Stimulated activated naive B cell treated with anti-CD40 and anti-IgM and Interleukin-4, amounts not matched to agents 10 μg/mL and 1 μg/mL and 100 μg/mL, for 72 hours (primary cell): ENCODE measurements around the gene DHRS3.
A peak's percentile ranks its signal among the peaks of the same experiment; 100 is the strongest.

Source experiments
- ATAC-seq, 2 donors: fragments of 150-1000 bp; cut with Tn5 transposase; replicated peaks; 2 replicates each; pipeline ENCODE4 v1.10.0; 2021; ENCODE audit warnings: moderate library complexity in 1 of 2
- DNase-seq: peaks from one replicate; pipeline ENCODE4 v3.0.0; 2021
- H3K27ac Mint-ChIP-seq: one replicate; pipeline ENCODE4 v1.8.0; 2022; ENCODE audit warnings: mild to moderate bottlenecking, mixed read lengths
- H3K27me3 Mint-ChIP-seq, 2 donors: one replicate each; pipeline ENCODE4 v1.8.0; 2022; ENCODE audit warnings: mixed read lengths in 2 of 2
- H3K36me3 Mint-ChIP-seq, 2 donors: one replicate each; pipeline ENCODE4 v1.8.0; 2022; ENCODE audit warnings: mixed read lengths in 2 of 2, mild to moderate bottlenecking in 1 of 2
- H3K4me1 Mint-ChIP-seq, 2 donors: one replicate each; pipeline ENCODE4 v1.8.0; 2022; ENCODE audit warnings: mixed read lengths in 2 of 2, mild to moderate bottlenecking in 1 of 2
- H3K4me3 Mint-ChIP-seq, 2 donors: one replicate each; pipeline ENCODE4 v1.8.0; 2022; ENCODE audit warnings: mild to moderate bottlenecking in 2 of 2, mixed read lengths in 2 of 2, moderate library complexity in 1 of 2
- H3K9me3 Mint-ChIP-seq, 2 donors: one replicate each; pipeline ENCODE4 v1.8.0; 2022; ENCODE audit warnings: mixed read lengths in 2 of 2, mild to moderate bottlenecking in 1 of 2

DHRS3 gene

DNA sequence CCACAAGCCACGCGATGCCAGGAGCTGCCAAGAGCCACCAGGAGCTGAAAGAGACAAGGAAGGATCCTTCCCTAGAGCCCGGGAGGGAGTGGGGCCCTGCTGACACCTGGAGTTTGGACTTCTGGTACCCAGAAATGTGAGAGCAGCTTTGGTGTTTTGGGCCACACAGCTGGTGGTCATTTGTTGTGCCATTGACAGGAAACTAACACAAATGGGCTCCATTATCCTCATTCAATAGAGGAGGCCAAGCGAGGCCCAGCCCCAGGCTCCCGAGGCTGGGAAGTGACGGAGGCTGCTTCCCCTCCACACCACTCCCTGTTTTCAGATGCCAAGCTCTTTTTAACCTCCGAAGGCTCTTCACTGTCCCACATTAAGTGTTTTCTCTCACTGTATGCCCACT lies 25.5 kb downstream of the DHRS3 start:
- Mint-ChIP-seq H3K36me3 (peaks cover 42 to 66% of the 10 kb centered on the region in 2 donors), H3K9me3 (no peaks in the 10 kb centered on the region), H3K4me3 (no peak overlapping the region), H3K4me1 (peaks cover 24 to 28% of the 10 kb centered on the region in 2 donors), H3K27me3 (peaks cover 10 to 14% of the 10 kb centered on the region in 2 donors), H3K27ac (no peak overlapping the region)
- DNase-seq, result no peak
- ATAC-seq, result no peak

DNA sequence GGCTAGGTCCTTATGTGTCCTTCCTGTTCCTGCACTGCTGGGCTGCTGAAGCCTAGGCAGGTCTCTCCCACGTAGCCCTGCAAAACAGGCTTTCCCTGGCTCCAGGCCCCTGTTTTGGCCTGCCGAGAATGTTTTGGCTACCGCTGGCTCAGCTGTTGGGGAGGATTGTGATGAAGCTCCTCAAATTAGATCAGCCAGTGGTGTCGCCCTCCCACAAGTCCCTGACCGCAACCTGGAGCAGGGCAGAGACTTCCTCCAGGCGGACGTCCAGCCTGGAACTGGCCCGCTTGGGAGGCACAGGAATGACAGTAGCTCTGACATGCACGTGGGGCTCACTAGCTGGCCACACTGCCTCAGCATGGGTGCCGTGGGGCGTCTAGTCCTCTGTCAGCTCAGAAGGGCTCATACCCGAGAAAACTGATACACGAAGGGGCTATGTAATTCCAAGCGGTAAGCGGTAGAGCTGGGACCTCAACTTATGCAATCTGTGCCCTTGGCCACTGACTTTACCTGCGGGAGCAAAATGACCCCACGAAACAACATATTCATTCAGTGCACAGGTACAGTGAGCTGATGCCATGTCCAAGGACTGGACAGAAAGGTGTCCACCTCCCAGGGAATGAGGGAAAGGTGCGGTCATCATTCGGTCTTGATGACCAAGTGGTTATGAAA lies 26.6 kb downstream of the DHRS3 start:
- DNase-seq, result no peak
- Mint-ChIP-seq H3K27ac (no peak overlapping the region), H3K4me1 (peaks cover 18 to 23% of the 10 kb centered on the region in 2 donors), H3K4me3 (no peak overlapping the region), H3K36me3 (peaks cover 43 to 62% of the 10 kb centered on the region in 2 donors), H3K27me3 (peaks cover 10 to 14% of the 10 kb centered on the region in 2 donors), H3K9me3 (no peaks in the 10 kb centered on the region)
- ATAC-seq, result no peak

DNA sequence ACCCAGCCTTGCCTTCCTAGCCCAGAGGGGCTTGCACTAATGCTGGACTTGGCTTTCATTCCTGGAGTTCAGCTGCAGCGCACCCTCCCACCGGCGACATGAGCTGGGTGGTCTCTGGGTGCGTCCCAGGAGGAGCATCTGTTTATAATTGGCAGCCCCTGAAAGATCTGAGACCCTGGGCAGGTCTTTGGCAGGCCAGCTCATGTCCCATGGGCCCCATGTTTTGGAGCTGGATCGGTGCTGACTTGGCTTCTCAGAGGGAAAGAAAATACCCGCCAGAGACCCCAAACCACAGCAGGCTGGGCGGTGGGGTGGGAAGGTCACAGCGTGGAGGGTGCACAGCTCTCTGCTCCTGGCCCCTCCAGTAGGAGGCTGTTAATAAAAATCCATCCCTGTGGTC lies 29.3 kb downstream of the DHRS3 start:
- Mint-ChIP-seq H3K4me3 (no peak overlapping the region), H3K9me3 (peaks cover under 1 to 2% of the 10 kb centered on the region in 2 donors)

DNA sequence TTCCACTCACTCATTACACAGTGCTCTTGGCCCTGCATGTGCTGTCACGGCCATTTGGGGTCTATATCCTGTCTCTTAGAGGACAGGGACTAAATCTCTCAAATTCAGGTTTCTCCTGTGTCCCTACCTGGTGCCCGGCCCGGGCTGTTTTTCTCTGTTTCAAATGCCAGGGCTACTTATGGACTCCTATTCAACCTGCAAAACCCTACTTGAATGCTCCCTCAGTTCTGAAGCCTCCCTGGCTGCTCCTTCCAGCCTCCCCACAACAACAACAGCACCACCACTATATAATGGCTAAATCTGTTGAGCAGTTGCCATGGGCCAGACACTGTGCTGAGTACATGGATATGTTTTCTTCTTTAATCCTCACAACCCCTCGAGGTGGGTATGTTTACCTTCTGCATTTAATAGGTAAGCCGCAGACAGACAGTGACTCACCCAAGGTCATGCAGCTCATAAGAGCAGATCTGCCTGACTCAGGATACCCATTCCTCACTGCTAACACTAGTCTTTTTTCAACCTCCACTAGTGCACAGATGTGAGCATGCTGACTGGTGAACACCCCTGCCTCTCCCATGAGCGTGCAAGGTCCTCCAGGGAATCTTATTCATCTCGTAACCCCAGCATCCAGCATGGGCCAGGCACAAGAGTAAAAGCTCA lies 29.9 kb downstream of the DHRS3 start:
- H3K9me3 Mint-ChIP-seq, result peaks cover 3 to 5% of the 10 kb centered on the region in 2 donors
- H3K27ac Mint-ChIP-seq, result no peak overlapping the region
- H3K27me3 Mint-ChIP-seq, result peaks cover 0 to 4% of the 10 kb centered on the region in 2 donors
- ATAC-seq (no peak), DNase-seq (no peak)
- peaks cover 4 to 6% of the 10 kb centered on the region in 2 donors for H3K4me1 Mint-ChIP-seq
- H3K36me3 Mint-ChIP-seq, result peaks cover 39 to 54% of the 10 kb centered on the region in 2 donors
- H3K4me3 Mint-ChIP-seq, result no peak overlapping the region

More for the DNA sequence above, 29.3 kb downstream of the DHRS3 start:
- DNase-seq, result no peak
- peaks cover under 1 to 5% of the 10 kb centered on the region in 2 donors for H3K27me3 Mint-ChIP-seq
- ATAC-seq, result no peak
- peaks cover 4 to 6% of the 10 kb centered on the region in 2 donors for H3K4me1 Mint-ChIP-seq
- peaks cover 39 to 53% of the 10 kb centered on the region in 2 donors for H3K36me3 Mint-ChIP-seq
- no peak overlapping the region for H3K27ac Mint-ChIP-seq

DNA sequence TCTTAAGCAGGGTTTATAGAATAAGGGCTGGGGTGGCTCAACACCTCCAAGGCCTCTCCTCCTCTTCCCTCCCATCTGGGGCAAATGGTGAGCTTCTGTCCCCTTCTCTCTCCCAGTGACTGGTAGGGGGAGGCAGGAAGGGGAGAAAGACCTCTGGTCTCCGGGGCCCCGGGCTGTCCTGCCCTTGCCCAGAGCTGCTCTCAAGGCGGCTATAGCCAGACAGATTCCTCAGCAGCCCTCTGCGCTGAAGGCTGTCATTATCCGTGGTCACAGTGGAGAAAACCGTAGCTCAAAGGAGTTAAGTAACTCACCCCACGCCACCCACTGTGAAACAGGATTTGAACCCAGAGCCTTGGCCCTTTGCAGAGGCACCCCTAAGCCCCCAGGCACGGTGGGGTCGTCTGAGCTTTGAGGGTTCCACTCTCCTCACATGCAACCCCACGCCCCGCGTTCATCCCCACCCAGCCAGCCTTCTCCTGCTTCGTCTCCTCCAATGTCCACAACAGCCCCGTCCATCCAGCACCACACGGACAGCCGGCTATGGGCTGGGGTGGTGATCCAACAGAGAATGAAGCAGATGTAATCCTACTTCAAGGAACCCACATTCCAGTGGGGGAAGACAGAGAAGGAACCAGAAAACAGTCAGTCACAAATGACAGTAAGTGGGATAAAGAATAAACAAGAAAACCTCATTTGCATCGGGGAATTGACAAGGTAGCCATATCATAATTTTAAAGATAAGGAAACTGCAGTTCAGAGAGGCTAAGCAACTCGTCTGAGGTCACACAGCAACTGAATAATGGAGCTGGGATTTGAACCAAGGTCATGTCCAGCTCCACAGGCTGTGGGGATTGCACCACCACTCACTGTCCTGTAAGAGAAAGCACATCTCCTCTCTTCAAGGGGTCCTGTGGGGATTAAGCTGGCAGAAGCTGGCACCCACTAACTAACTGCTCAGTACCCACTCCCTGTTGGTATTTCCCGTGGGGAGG lies 31.8 kb downstream of the DHRS3 start:
- Mint-ChIP-seq H3K4me3 (no peak overlapping the region), H3K27me3 (no peaks in the 10 kb centered on the region), H3K36me3 (peaks cover 44 to 51% of the 10 kb centered on the region in 2 donors), H3K27ac (no peak overlapping the region), H3K4me1 (peaks cover 2 to 6% of the 10 kb centered on the region in 2 donors), H3K9me3 (peaks cover 3 to 5% of the 10 kb centered on the region in 2 donors)
- ATAC-seq (no peak), DNase-seq (no peak)

DNA sequence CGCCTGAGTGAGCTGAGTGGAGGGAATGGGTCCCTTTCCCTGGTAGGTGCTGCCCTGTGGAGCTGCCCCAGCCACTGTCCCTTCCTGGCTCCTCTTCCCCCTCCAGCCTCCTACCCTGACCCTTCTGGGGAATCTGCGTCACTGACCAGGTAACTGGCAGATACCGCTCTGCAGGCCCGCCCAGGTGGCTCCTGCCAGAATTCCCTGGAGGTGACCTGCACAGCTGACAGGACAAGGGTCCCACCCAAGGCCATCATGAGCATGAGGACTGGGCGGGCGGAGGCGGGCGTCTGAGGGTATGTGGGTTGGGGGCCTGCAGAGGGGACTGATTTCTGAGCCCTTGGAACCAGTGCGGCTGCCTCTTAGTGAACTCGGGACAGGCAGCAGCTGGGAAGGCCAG lies 32.5 kb downstream of the DHRS3 start:
- H3K27me3 Mint-ChIP-seq, result no peaks in the 10 kb centered on the region
- peaks cover 2 to 6% of the 10 kb centered on the region in 2 donors for H3K4me1 Mint-ChIP-seq
- no peak overlapping the region for H3K4me3 Mint-ChIP-seq
- no peak overlapping the region for H3K27ac Mint-ChIP-seq
- DNase-seq (no peak), ATAC-seq (no peak)
- peaks cover 40 to 45% of the 10 kb centered on the region in 2 donors for H3K36me3 Mint-ChIP-seq
- peaks cover 3 to 5% of the 10 kb centered on the region in 2 donors for H3K9me3 Mint-ChIP-seq

DNA sequence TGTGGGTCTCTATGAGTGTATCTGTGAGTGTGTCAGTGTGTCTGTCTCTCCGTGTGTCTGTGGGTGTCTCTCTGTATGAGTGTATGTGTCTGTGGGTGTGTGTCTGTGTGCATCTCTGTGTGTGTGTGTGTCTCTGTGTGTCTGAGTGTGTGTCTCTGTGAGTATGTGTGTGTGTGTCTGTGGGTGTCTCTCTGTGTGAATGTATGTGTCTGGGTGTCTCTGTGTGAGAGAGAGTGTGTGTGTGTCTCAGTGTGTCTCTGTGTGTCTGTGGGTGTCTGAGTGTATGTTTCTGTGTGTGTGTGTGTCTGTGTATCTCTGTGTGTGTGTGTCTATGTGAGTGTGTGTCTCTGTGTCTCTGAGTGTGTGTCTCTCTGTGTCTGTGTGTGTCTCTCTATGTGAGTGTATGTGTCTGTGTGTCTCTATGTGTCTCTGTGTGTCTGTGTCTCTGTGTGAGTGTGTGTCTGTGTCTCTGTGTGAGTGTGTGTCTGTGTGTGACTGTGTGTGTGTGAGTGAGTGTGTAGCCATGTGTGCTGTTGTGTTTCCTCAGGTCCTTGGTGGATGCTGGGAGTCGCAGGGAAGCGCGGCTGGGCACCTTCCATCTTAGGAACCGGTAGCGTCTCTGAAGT lies 33.0 kb downstream of the DHRS3 start:
- Mint-ChIP-seq H3K27ac (no peak overlapping the region), H3K27me3 (no peaks in the 10 kb centered on the region), H3K9me3 (peaks cover 3 to 5% of the 10 kb centered on the region in 2 donors), H3K4me3 (no peak overlapping the region), H3K4me1 (peaks cover 2 to 6% of the 10 kb centered on the region in 2 donors), H3K36me3 (peaks cover 43 to 45% of the 10 kb centered on the region in 2 donors)
- no peak for ATAC-seq
- no peak for DNase-seq

DNA sequence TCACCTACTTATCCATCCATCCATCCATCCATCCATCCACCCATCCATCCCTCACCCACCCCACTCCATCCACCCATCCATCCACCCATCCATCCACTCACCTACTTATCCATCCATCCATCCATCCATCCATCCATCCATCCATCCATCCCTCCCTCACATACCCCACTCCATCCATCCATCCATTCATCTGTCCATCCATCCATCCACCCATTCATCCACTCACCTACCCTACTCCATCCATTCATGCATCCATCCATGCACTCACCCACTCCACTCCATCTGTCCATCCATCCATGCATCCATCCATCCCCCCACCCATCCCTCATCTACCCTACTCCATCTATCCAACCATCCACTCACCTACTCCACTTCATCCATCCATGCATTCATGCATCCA lies 34.5 kb downstream of the DHRS3 start:
- Mint-ChIP-seq H3K36me3 (peaks cover 41 to 43% of the 10 kb centered on the region in 2 donors), H3K27ac (peak overlapping the region; percentile 20), H3K27me3 (no peaks in the 10 kb centered on the region), H3K4me3 (peak overlapping the region in 1 of 2 donors; percentile 16), H3K4me1 (peaks cover 2 to 6% of the 10 kb centered on the region in 2 donors), H3K9me3 (peaks cover 3 to 5% of the 10 kb centered on the region in 2 donors)
- DNase-seq (no peak), ATAC-seq (no peak)

DNA sequence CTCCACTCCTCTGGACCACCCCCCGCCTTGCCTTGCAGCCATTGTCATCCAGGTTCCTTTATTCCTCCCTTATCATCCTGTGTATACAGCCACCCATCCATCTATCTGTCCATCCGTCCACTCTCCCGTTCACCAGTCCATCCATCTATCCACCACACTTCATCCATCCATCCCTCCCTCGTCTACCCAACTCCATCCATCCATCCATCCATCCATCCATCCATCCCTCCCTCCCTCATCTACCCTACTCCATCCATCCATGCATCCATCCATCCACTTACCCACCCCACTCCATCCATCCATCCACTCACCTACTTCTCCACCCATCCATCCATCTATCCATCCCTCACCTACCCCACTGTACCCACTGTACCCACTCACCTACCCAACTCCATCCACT lies 35.4 kb downstream of the DHRS3 start:
- ATAC-seq, result no peak
- peaks cover 4 to 5% of the 10 kb centered on the region in 2 donors for H3K9me3 Mint-ChIP-seq
- no peaks in the 10 kb centered on the region for H3K27me3 Mint-ChIP-seq
- peaks cover under 1 to 2% of the 10 kb centered on the region in 2 donors for H3K4me1 Mint-ChIP-seq
- peaks cover 40 to 42% of the 10 kb centered on the region in 2 donors for H3K36me3 Mint-ChIP-seq
- H3K27ac Mint-ChIP-seq, result peak overlapping the region; percentile 7
- no peak overlapping the region for H3K4me3 Mint-ChIP-seq
- DNase-seq, result no peak

DNA sequence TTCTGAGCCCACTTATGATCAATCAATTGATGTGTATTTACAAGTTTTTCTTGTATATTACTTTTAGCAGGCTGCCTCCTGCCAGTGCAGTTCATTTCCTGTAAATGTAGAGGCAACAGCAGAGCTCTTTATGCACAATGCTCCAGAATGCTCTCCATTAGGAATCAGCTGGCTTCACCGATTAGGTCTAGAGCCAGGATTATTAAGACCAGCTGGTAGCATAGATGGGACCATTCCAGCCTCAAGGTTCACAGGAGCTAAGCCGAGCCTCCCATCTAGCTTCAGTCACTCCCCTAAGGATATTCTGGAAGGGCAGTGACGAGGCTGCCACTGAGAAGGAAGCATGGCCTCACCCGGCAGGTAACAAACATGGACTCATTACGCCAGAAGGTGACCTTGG lies 36.8 kb downstream of the DHRS3 start:
- DNase-seq, result no peak
- H3K4me1 Mint-ChIP-seq, result peaks cover 0 to 2% of the 10 kb centered on the region in 2 donors

DNA sequence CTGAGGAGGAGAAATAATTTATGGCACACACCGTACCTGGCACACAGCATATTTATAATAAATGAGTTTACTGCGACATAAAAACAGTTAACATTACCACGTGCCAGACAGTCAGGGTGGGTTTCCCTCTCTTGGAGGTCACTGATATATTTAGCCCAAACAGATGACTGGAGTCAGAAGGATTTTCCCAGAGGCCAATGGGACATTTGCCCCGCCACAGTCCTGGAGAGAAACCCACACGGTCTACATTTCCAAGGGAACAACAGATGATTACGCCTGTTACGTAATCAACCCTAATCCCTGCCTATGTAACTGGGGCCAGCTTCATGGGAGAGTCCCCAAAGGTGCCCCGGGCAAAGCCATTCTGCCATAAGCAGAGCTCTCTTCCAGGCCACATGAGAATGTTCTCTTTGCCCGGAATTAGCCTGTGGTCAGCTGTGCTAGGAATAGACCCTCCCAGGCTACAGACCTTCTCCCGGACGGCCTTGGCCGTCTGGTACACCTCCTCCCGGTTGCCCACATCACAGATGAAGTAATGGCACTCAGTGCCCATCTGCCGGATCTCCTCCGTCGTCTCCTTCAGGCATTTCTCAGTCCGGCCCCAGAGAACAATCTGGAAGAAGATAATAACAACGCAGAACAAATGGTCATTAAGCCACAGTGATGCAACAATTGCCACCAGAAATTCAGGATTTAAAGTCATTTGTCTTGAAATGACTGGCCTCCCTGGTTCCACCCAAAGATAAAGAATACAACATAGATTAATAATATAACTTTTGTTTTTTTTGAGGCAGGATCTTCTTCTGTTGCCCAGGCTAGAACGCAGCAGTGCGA lies 37.7 kb downstream of the DHRS3 start:
- H3K36me3 Mint-ChIP-seq, result peaks cover 46 to 55% of the 10 kb centered on the region in 2 donors

More for the DNA sequence above, 36.8 kb downstream of the DHRS3 start:
- H3K4me3 Mint-ChIP-seq, result no peak overlapping the region
- H3K9me3 Mint-ChIP-seq, result peaks cover 4 to 5% of the 10 kb centered on the region in 2 donors
- H3K27me3 Mint-ChIP-seq, result no peaks in the 10 kb centered on the region
- ATAC-seq, result no peak
- no peak overlapping the region for H3K27ac Mint-ChIP-seq
- peaks cover 49 to 53% of the 10 kb centered on the region in 2 donors for H3K36me3 Mint-ChIP-seq

DNA sequence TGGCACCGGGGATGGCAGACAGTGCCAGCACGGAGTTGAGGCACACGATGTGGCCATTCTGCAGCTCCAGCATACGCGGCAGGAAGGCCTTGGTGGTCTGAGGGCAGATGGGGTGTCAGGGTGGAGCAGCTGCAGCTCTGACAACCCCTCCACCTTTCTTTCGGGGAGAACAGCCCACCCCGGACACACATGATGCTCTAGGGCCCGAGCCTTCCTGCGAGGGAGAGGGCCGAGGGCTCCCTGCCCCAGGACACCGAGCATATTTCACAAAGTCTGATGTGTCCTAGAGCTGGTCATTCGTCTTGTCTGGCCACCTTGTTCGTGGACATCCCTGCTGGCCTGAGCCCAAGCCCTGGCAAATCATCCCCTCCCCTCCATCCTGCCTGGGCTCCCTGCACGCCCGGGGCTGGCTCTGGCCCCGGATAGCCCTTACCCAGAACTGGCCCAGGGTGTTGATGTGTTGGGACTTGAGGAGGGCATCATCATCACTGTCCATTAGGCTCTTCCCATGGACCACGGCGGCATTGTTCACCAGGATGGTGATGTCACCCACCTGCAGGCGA lies 39.1 kb downstream of the DHRS3 start:
- peak overlapping the region; percentile 65 for H3K27ac Mint-ChIP-seq
- H3K27me3 Mint-ChIP-seq, result no peaks in the 10 kb centered on the region
- peaks cover 57 to 66% of the 10 kb centered on the region in 2 donors for H3K36me3 Mint-ChIP-seq
- ATAC-seq (no peak), DNase-seq (no peak)
- H3K4me3 Mint-ChIP-seq, result no peak overlapping the region
- peaks cover 4 to 5% of the 10 kb centered on the region in 2 donors for H3K9me3 Mint-ChIP-seq
- H3K4me1 Mint-ChIP-seq, result peaks cover 0 to 2% of the 10 kb centered on the region in 2 donors

More for the DNA sequence above, 37.7 kb downstream of the DHRS3 start:
- Mint-ChIP-seq H3K4me1 (peaks cover 0 to 2% of the 10 kb centered on the region in 2 donors), H3K9me3 (peaks cover 4 to 5% of the 10 kb centered on the region in 2 donors), H3K27ac (no peak overlapping the region), H3K27me3 (no peaks in the 10 kb centered on the region), H3K4me3 (no peak overlapping the region)
- no peak for DNase-seq
- ATAC-seq, result no peak

DNA sequence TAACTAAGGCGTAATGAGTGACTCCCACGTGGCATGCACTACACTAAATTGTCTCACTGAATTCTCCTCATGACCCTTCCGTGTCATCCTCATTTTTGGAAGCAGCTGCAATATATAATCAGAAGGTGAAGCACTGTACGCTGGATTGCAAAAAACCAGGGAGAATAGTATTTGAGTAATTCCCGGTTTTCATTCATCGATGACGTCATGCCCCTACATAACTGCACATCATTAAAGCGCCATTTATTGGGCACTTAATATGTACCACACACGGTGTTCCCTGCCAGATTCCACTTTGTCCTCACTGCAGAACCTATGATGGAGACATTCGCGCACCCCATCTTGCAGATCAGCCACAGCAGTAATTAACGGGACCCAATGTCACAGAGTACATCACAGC lies 41.0 kb downstream of the DHRS3 start:
- H3K9me3 Mint-ChIP-seq, result peaks cover 0 to 2% of the 10 kb centered on the region in 2 donors
- peaks cover 56 to 66% of the 10 kb centered on the region in 2 donors for H3K36me3 Mint-ChIP-seq
- H3K27ac Mint-ChIP-seq, result no peak overlapping the region
- ATAC-seq, result no peak
- no peaks in the 10 kb centered on the region for H3K27me3 Mint-ChIP-seq
- no peak for DNase-seq
- no peaks in the 10 kb centered on the region for H3K4me1 Mint-ChIP-seq
- H3K4me3 Mint-ChIP-seq, result no peak overlapping the region
